Eye (tissue), 1 donor: ENCODE measurements around the gene KDM3A.

Source experiments
- DNase-seq: peaks from one replicate; pipeline ENCODE4 v3.0.0-alpha.2; 2015

Gene KDM3A

DNA sequence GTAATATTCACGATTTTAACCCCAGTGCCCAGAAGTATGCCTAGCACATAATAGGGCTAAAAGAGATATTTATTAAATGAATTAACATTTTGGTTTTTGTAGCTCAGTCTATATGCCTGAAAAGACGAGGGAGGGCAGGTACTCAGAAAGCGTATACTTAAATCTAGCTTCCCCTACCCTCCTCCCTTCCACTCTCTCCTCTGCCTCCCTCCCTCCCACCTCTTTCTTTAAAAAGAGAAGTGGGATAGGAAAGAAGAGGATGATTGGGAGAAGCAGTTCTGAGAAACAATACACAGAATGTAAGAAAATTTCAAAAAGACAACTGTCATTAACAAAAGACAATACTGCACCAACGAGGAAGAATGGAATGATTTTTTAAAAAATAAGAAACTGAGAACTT is 82.3 kb downstream of the KDM3A start:
- DNase-seq = no peak

DNA sequence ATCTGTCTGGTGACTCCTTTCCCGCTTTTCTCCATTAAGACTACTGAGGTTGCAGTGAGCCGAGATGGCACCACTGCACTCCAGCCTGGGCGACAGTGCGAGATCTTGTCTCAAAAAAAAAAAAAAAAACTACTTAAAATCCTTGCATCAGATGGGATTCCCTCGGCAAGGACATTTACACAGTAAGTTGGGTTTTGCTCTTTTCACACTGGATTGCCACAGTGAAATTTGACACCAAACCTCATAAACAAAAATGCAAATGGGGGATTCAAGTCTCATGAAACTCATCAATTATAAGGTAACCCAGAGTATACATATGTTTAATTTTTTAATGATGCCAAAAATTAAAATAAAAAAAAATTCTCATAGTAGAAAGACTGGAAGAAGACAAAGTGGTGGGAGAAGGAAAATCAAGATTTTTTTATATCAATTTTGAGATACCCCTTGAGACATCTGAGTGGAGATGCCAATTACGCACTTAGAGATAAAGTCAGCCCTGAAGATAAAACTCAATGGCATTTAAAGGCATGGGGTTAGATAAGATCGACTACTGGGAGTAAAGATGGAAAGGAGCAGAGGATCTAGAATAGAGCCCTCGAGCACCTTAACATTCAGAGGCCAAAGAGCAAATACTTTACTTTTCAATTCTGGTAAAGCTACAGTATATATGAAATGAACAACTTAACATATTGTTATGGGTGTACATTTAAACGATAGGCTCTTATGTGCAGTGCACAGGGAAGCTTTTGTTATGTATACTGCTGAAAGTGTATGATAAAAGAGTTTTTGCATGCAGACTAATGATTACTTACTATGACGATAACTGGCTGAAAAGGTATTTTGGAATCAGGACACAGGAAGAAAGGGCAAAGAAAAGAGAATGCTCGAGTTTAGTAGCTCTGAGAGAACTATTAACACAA is 84.5 kb downstream of the KDM3A start:
- DNase-seq = no peak

- no peak for DNase-seq
These were observed 92.4 kb downstream of the KDM3A start for GRCh38 chr2:86533589-86533988.

GRCh38 chr2:86541334-86541733 is 100.2 kb downstream of the KDM3A start:
- DNase-seq = no peak
